ENCODE data around the gene FOSL2. TPM values are rescaled to one million over a fixed set of nuclear protein-coding genes. Genes with fewer than 3 reads are reported as not detected.

Gene FOSL2
- total RNA-seq, 1 experiment from 2014 or later: 53.7 TPM

DNA sequence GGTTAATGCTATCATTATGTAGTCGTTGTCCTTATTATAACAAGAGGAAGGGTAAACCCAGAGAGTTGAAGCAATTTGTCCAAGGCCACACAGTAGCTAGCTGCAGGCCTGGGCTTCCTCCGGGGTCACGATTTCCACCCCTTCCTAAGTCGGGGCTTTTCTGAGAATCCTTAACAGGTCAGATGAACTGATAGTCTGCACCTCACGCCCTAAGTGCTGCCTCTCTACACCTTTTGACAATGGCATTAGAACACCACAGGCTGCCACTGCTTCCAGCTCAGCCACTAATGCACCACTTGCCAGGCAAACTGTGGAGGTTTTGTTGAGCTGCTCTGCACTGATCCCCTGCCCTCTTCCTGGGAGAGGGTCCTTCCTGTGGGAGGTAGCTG lies 37.7 kb downstream of the FOSL2 start:
- H3K27ac Mint-ChIP-seq (ENCODE audit: unreplicated experiment): no peak overlapping the region
- peaks cover 4% of the 10 kb centered on the region for H3K36me3 Mint-ChIP-seq (ENCODE audit: insufficient read depth, unreplicated experiment)
- peaks cover 10% of the 10 kb centered on the region for H3K9me3 Mint-ChIP-seq (ENCODE audit: low read depth, unreplicated experiment)
- no TSS peak for BruUV-seq (replicated peaks)
- DNase-seq: no peak
- no peaks in the 10 kb centered on the region for H3K27me3 Mint-ChIP-seq (ENCODE audit: unreplicated experiment)
- intact Hi-C loops (cut with micrococcal nuclease; ENCODE audit: unreplicated experiment): no loop called here
- H3K4me3 Mint-ChIP-seq (ENCODE audit: low read depth, unreplicated experiment): no peak overlapping the region
- H3K4me1 Mint-ChIP-seq (ENCODE audit: low read depth, unreplicated experiment): peaks cover 9% of the 10 kb centered on the region
- TF ChIP-seq, protein P1, sequence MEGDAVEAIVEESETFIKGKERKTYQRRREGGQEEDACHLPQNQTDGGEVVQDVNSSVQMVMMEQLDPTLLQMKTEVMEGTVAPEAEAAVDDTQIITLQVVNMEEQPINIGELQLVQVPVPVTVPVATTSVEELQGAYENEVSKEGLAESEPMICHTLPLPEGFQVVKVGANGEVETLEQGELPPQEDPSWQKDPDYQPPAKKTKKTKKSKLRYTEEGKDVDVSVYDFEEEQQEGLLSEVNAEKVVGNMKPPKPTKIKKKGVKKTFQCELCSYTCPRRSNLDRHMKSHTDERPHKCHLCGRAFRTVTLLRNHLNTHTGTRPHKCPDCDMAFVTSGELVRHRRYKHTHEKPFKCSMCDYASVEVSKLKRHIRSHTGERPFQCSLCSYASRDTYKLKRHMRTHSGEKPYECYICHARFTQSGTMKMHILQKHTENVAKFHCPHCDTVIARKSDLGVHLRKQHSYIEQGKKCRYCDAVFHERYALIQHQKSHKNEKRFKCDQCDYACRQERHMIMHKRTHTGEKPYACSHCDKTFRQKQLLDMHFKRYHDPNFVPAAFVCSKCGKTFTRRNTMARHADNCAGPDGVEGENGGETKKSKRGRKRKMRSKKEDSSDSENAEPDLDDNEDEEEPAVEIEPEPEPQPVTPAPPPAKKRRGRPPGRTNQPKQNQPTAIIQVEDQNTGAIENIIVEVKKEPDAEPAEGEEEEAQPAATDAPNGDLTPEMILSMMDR (IDR thresholded peaks at IDR 0.05; ENCODE audit: unreplicated experiment): no peak
- CTCF ChIA-PET: no interaction called here

DNA sequence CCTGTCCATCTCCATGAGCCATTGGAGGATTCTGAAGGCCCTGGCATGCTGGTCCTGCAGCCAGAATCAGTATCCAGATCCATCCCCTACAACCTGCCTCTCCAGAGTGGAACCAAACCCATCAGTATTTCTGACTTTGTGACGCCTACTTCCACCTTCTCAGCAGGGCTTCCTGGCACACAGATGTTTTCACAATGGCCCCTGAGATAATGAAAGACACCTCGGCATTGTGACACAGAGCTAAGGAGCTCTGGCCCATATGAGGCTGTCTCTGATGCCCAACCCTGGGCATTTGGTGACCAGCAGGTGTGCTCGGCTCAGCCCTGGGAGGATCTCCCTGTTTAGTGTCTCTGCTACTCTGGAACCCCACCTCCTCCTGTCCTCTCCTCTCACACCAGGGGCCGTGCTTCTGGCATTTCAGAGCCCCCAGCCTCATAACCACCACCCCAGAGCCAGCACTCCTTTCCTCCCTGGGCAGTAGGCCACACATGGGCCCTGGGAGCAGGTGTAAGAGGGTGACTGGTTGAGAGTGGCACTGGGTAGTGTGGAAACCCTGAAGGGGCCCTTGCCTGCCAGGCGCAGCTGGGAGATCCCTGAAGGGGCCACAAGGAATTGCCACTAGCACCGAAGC lies 38.2 kb downstream of the FOSL2 start:
- DNase-seq: no peak
- intact Hi-C loops (cut with micrococcal nuclease; ENCODE audit: unreplicated experiment): no loop called here
- Mint-ChIP-seq H3K4me3 (ENCODE audit: low read depth, unreplicated experiment) (no peak overlapping the region), H3K36me3 (ENCODE audit: insufficient read depth, unreplicated experiment) (peaks cover 5% of the 10 kb centered on the region), H3K27ac (ENCODE audit: unreplicated experiment) (no peak overlapping the region), H3K4me1 (ENCODE audit: low read depth, unreplicated experiment) (peaks cover 15% of the 10 kb centered on the region), H3K27me3 (ENCODE audit: unreplicated experiment) (no peaks in the 10 kb centered on the region), H3K9me3 (ENCODE audit: low read depth, unreplicated experiment) (peaks cover 10% of the 10 kb centered on the region)
- TF ChIP-seq, protein P1 (IDR thresholded peaks at IDR 0.05; ENCODE audit: unreplicated experiment): no peak
- CTCF ChIA-PET: no interaction called here
- BruUV-seq (replicated peaks): no TSS peak

DNA sequence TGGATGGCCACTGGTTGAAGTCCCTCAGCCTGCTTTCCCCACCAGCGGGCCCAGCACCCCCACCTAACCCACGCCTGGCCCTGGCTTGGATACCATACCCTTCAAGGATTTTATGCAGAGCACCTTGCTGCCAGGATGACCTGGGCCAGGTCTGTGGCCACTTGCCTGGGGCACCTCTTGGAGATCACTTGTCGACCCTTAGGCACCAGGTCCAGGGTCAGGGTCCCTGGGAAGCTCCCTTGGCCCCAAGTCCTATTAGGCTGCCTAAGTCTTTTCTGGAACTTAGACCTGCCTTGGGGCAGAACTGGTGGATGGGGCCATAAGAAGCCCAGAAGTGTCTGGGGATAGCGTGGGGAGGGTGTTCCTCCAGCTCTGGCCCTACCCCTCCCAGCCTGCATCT lies 39.1 kb downstream of the FOSL2 start:
- H3K36me3 Mint-ChIP-seq (ENCODE audit: insufficient read depth, unreplicated experiment): peaks cover 13% of the 10 kb centered on the region
- no peak overlapping the region for H3K27ac Mint-ChIP-seq (ENCODE audit: unreplicated experiment)
- BruUV-seq (replicated peaks): no TSS peak
- no peaks in the 10 kb centered on the region for H3K27me3 Mint-ChIP-seq (ENCODE audit: unreplicated experiment)
- intact Hi-C loops (cut with micrococcal nuclease; ENCODE audit: unreplicated experiment): no loop called here
- H3K4me3 Mint-ChIP-seq (ENCODE audit: low read depth, unreplicated experiment): no peak overlapping the region
- H3K9me3 Mint-ChIP-seq (ENCODE audit: low read depth, unreplicated experiment): peaks cover 10% of the 10 kb centered on the region
- no peak for DNase-seq
- H3K4me1 Mint-ChIP-seq (ENCODE audit: low read depth, unreplicated experiment): peaks cover 23% of the 10 kb centered on the region
- CTCF ChIA-PET: no interaction called here
- TF ChIP-seq, protein P1 (IDR thresholded peaks at IDR 0.05; ENCODE audit: unreplicated experiment): no peak

DNA sequence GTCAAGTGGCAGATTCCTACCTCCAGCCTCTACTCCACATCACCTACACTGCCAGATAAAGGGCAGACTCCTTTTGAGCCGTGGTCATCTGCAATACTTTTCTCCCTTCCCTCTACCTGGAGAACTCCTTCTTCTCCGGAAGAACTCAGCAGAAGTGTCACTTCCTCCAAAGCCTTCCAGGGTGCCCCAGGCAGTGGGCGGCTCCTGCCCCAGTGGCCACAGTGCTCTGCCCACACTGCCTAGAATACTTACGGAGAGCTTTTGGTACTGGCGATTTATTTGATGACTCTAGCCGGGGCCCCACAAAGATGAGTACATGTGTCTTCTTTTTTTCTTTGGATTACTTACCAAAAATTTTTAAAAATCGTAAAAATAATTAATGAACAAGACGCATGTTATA lies 39.7 kb downstream of the FOSL2 start:
- H3K4me1 Mint-ChIP-seq (ENCODE audit: low read depth, unreplicated experiment): peaks cover 28% of the 10 kb centered on the region
- intact Hi-C loops (cut with micrococcal nuclease; ENCODE audit: unreplicated experiment): no loop called here
- H3K9me3 Mint-ChIP-seq (ENCODE audit: low read depth, unreplicated experiment): peaks cover 10% of the 10 kb centered on the region
- peaks cover 14% of the 10 kb centered on the region for H3K36me3 Mint-ChIP-seq (ENCODE audit: insufficient read depth, unreplicated experiment)
- BruUV-seq (replicated peaks): no TSS peak
- H3K4me3 Mint-ChIP-seq (ENCODE audit: low read depth, unreplicated experiment): no peak overlapping the region
- CTCF ChIA-PET: no interaction called here
- no peaks in the 10 kb centered on the region for H3K27me3 Mint-ChIP-seq (ENCODE audit: unreplicated experiment)
- DNase-seq: no peak
- TF ChIP-seq, protein P1 (IDR thresholded peaks at IDR 0.05; ENCODE audit: unreplicated experiment): no peak
- H3K27ac Mint-ChIP-seq (ENCODE audit: unreplicated experiment): no peak overlapping the region
